HEK293T (cell line): ENCODE measurements around the gene DUSP8.

Experiments used
- CTCF ChIA-PET: fragments of 350-600 bp; formaldehyde crosslinking; extraction: SDS; loops from one replicate; lab custom pipeline; 2021; ENCODE audit warnings: antibody characterized with exemption, inconsistent platforms; lab: Yijun Ruan, JAX
- POLR2A ChIA-PET: fragments of 350-600 bp; formaldehyde crosslinking; extraction: SDS; loops from one replicate; lab custom pipeline; 2020; ENCODE audit warnings: antibody characterized with exemption, inconsistent platforms; lab: Yijun Ruan, JAX
- DNase-seq: peaks from one replicate; pipeline ENCODE4 v3.0.0; 2012; ENCODE audit warnings: mixed read lengths; ENCODE audit errors: extremely low spot score
- ARNT ChIP-seq: fragments of 450-650 bp; IDR thresholded peaks from 2 replicates; pipeline ENCODE4 v1.6.1; 2017; ENCODE audit warnings: mild to moderate bottlenecking
- BHLHE40 ChIP-seq: fragments of 450-650 bp; IDR thresholded peaks from 2 replicates; pipeline ENCODE4 v1.6.1; 2016; ENCODE audit warnings: mild to moderate bottlenecking, moderate library complexity, borderline replicate concordance
- CTBP1 ChIP-seq: fragments of 450-650 bp; IDR thresholded peaks from 2 replicates; pipeline ENCODE4 v1.6.1; 2016; ENCODE audit warnings: borderline replicate concordance
- ELF4 ChIP-seq: fragments of 450-650 bp; IDR thresholded peaks from 2 replicates; pipeline ENCODE4 v1.6.1; 2017; ENCODE audit warnings: antibody characterized with exemption
- FOXA1 ChIP-seq: fragments of 450-650 bp; IDR thresholded peaks from 2 replicates; pipeline ENCODE4 v1.6.1; 2016; ENCODE audit warnings: mild to moderate bottlenecking
- FOXK2 ChIP-seq: fragments of 450-650 bp; IDR thresholded peaks from 2 replicates; pipeline ENCODE4 v1.6.1; 2016; ENCODE audit warnings: mild to moderate bottlenecking
- FOXM1 ChIP-seq: fragments of 450-650 bp; IDR thresholded peaks from 2 replicates; pipeline ENCODE4 v1.6.1; 2017; ENCODE audit warnings: mild to moderate bottlenecking, borderline replicate concordance
- HDGF ChIP-seq: fragments of 450-650 bp; IDR thresholded peaks from 2 replicates; pipeline ENCODE4 v1.6.1; 2017; ENCODE audit warnings: antibody characterized with exemption, borderline replicate concordance
- L3MBTL2 ChIP-seq: fragments of 450-650 bp; conservative IDR thresholded peaks from 2 replicates; pipeline ENCODE4 v1.6.1; 2016; ENCODE audit warnings: mild to moderate bottlenecking
- LEF1 ChIP-seq: fragments of 450-650 bp; IDR thresholded peaks from 2 replicates; pipeline ENCODE4 v1.6.1; 2017; ENCODE audit warnings: mild to moderate bottlenecking, borderline replicate concordance
- NFRKB ChIP-seq: fragments of 450-650 bp; IDR thresholded peaks from 2 replicates; pipeline ENCODE4 v1.6.1; 2016; ENCODE audit warnings: mild to moderate bottlenecking, moderate library complexity
- SP1 ChIP-seq: fragments of 450-650 bp; IDR thresholded peaks from 2 replicates; pipeline ENCODE4 v1.6.1; 2017
- SUZ12 ChIP-seq: fragments of 450-650 bp; IDR thresholded peaks from 2 replicates; pipeline ENCODE4 v1.6.1; 2016; ENCODE audit warnings: mild to moderate bottlenecking
- TARDBP ChIP-seq: fragments of 450-650 bp; IDR thresholded peaks from 2 replicates; pipeline ENCODE4 v1.6.1; 2016
- ZNF384 ChIP-seq: fragments of 450-650 bp; IDR thresholded peaks from 2 replicates; pipeline ENCODE4 v1.6.1; 2016
- TF ChIP-seq, protein P1 (sequence below): fragments of 450-650 bp; IDR thresholded peaks from 2 replicates; pipeline ENCODE4 v1.6.1; 2016

Gene DUSP8

DNA sequence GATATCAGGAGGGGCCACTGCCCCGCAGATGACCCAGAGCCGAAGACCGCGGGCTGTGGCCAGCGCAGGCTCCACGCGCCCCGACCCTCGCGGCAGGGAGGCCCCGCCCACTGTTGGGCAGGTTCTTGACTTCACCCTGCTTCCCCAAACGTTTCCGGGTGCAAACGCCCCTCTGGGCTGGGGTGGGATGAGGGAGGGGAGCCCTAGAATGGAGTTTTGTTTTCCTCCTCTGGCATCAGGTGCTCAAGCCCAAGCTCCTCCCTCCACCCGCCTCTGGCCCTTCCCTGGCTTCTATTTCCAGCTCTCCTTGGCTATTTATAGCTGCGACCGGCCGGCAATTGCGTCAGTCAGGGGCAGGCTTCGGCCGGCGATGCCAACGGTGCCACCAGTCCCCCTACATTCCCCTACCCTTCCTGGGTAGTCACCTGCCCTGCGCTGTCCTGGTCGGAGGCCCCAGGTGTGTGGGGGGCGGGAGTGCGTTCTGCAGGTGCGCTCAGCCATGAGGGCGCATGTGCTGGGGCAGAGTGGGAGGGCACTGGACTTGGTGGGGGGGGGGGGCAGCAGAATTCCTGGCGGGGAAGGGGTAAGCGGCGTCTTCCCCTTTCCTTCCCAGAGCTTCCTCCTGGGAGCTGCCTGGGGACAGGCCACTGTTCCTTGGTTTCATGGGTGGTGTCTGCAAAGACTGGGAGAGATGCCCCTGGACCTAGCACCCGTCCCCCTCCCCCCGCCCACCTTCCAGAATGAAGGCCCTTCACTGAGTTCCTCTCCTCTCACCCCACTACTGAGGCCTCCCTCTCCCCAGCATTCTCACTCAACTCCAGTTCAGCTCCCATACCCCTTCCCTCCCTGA is 23.6 kb downstream of the DUSP8 start:
- ChIA-PET CTCF (interaction anchor here (2.6 kb wide), 1 partner anchor 26 kb away, joined by 15 read pairs; no protein-coding TSS in a partner anchor), POLR2A (interaction anchor here (2.2 kb wide), 1 partner anchor 26 kb away, joined by 20 read pairs; no protein-coding TSS in a partner anchor)
- no peak for TF ChIP-seq SP1
- peak; percentile 33 for DNase-seq

- TF ChIP-seq FOXK2, result no peak
- TF ChIP-seq SUZ12, result no peak
- TF ChIP-seq ELF4, result no peak
- TF ChIP-seq ARNT, result no peak
- TF ChIP-seq HDGF, result no peak
- TF ChIP-seq SP1, result no peak
- TF ChIP-seq L3MBTL2, result no peak
- ChIA-PET CTCF (interaction anchor here (0.7 to 2.6 kb wide), 7 partner anchors 12 to 285 kb away, joined by 3 to 45 read pairs (median 5); no protein-coding TSS in a partner anchor), POLR2A (interaction anchor here (1.3 to 2.2 kb wide), 2 partner anchors 27 to 31 kb away, joined by 5 to 20 read pairs; no protein-coding TSS in a partner anchor)
- no peak for DNase-seq
These were observed 24.5 kb downstream of the DUSP8 start for GRCh38 chr11:1547467-1548098.

DNA sequence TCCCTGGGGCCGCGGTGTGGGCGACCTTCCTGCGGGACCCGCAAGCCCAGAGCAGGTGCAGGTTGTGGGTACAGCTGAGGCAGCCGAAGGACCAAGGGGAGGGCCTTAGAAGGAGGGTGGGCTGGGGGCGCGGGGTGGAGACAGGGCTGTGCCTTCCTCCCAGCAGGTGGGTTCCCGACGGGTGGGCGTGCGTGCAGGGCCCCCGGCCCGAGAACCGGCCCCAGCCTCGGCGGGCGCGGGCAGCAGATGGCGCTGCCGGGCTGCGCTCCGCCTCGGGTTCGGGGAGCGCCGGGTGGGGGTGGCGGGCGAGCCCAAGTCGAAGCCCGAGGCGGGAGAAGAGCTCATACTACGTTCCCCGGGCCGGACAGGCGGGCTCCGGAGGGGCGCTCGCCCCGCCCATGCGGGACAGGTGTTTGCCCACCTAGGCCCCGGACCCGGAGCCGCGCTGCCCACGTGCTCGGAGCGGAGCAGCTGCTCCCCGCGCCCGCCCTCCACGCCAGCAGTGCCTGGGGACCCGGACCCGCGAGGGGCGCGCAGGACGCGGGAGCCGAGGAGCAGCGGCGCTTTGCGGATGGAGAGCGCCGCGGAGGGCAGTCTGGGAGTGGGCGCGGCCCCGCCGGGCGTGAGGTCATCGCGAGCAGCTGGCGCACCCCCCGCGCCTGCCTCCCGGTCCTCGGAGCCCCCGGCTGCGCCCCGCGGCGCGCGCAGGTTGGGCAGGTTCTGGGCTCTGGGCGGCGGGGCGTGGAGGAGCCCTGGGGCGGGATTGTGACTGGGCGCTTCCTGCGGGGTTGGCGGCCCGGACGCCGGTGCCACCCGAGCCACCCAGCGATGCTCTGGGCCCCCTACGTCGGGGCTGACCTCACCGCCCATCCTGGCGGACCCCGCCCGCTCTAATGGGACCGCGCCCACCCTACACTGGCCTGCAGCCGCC is 25.3 kb downstream of the DUSP8 start:
- TF ChIP-seq L3MBTL2 (no peak; the same call in 1 of the 2 replicates), FOXA1 (no peak), FOXK2 (no peak), NFRKB (no peak), BHLHE40 (no peak), ARNT (no peak), ELF4 (no peak), SP1 (no peak), ZNF384 (no peak), TARDBP (no peak), FOXM1 (no peak), LEF1 (no peak)
- DNase-seq, result peak; percentile 83
- ChIA-PET CTCF (interaction anchor here (0.6 to 2.4 kb wide), 13 partner anchors 9 to 609 kb away, joined by 3 to 45 read pairs (median 3); no protein-coding TSS in a partner anchor), POLR2A (interaction anchor here (1.0 to 2.2 kb wide), 4 partner anchors 21 to 31 kb away, joined by 3 to 20 read pairs (median 4); no protein-coding TSS in a partner anchor)

- POLR2A ChIA-PET, result interaction anchor here (1.0 to 2.2 kb wide), 4 partner anchors 21 to 32 kb away, joined by 3 to 20 read pairs (median 4); no protein-coding TSS in a partner anchor
- DNase-seq, result no peak
- CTCF ChIA-PET, result interaction anchor here (0.7 to 2.4 kb wide), 7 partner anchors 9 to 287 kb away, joined by 3 to 45 read pairs (median 5); no protein-coding TSS in a partner anchor
- TF ChIP-seq ZNF384 (no peak), NFRKB (no peak), ARNT (no peak), FOXM1 (no peak), FOXA1 (no peak), LEF1 (no peak), CTBP1 (no peak), L3MBTL2 (no peak), ELF4 (no peak), SUZ12 (no peak), HDGF (no peak), FOXK2 (no peak), SP1 (no peak)
- TF ChIP-seq, protein P1, sequence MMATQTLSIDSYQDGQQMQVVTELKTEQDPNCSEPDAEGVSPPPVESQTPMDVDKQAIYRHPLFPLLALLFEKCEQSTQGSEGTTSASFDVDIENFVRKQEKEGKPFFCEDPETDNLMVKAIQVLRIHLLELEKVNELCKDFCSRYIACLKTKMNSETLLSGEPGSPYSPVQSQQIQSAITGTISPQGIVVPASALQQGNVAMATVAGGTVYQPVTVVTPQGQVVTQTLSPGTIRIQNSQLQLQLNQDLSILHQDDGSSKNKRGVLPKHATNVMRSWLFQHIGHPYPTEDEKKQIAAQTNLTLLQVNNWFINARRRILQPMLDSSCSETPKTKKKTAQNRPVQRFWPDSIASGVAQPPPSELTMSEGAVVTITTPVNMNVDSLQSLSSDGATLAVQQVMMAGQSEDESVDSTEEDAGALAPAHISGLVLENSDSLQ, result no peak
These were observed 26.0 kb downstream of the DUSP8 start for GRCh38 chr11:1546077-1546535.

DNA sequence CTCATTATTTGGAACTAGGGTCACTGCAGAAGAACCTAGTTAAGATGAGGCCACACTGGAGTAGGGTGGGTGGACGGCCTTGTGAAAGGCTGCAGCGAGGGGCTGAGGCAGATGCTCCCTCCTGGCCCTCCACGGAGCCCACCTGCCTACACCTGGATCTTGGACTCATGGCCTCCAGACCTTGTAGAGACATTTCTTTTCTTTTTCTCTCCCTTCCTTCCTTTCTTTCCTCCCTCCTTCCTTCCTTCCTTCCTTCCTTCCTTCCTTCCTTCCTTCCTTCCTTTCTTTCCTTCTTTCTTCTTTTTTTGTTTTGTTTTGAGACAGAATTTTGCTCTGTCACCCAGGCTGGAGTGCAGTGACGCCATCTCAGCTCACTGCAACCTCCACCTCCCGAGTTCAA is 26.6 kb downstream of the DUSP8 start:
- no peak for DNase-seq
- TF ChIP-seq ELF4, result no peak
- TF ChIP-seq ARNT, result no peak
- no peak for TF ChIP-seq HDGF
- TF ChIP-seq NFRKB, result no peak
- TF ChIP-seq, protein P1, result no peak
- TF ChIP-seq FOXA1, result no peak
- no peak for TF ChIP-seq SUZ12
- no peak for TF ChIP-seq BHLHE40
- no peak for TF ChIP-seq L3MBTL2
- TF ChIP-seq ZNF384, result no peak
- TF ChIP-seq SP1, result no peak
- TF ChIP-seq FOXM1, result no peak
- no peak for TF ChIP-seq TARDBP
- no peak for TF ChIP-seq LEF1
- no peak for TF ChIP-seq FOXK2
- TF ChIP-seq CTBP1, result no peak
- ChIA-PET POLR2A (no interaction called here), CTCF (interaction anchor here (0.7 to 2.4 kb wide), 2 partner anchors 29 to 86 kb away, joined by 3 to 45 read pairs; no protein-coding TSS in a partner anchor)
